Measurements from ENCODE around the gene CLPTM1L.

DNA sequence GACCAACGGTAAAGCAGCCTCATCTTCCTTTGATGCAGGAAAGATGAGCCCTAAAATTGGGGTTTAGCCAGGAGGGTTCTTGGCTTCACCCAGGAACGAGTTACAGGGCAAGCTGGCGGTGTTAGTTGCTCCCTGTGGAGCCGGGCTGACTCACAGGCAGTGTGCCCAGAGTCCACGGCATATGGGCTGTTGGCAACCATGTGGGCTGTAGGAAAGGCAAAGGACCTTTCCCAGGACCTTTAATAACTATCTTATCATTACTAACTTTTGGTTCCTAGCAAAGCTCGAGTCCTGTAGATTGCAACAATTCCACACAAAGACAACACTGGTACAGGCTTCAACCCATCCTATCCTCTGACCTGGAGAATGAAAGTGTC is 29.8 kb upstream of the CLPTM1L start:
- TF ChIP-seq, protein P1, sequence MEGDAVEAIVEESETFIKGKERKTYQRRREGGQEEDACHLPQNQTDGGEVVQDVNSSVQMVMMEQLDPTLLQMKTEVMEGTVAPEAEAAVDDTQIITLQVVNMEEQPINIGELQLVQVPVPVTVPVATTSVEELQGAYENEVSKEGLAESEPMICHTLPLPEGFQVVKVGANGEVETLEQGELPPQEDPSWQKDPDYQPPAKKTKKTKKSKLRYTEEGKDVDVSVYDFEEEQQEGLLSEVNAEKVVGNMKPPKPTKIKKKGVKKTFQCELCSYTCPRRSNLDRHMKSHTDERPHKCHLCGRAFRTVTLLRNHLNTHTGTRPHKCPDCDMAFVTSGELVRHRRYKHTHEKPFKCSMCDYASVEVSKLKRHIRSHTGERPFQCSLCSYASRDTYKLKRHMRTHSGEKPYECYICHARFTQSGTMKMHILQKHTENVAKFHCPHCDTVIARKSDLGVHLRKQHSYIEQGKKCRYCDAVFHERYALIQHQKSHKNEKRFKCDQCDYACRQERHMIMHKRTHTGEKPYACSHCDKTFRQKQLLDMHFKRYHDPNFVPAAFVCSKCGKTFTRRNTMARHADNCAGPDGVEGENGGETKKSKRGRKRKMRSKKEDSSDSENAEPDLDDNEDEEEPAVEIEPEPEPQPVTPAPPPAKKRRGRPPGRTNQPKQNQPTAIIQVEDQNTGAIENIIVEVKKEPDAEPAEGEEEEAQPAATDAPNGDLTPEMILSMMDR (conservative IDR thresholded peaks at IDR 0.05) = no peak
- TF ChIP-seq ZFX (IDR thresholded peaks at IDR 0.05) = no peak

Data from C4-2B (cell line).